Neuronal stem cell (in vitro differentiated cells): ENCODE data around the gene DHX8.

ENCODE experiments used
- DNase-seq: peaks from one replicate; pipeline ENCODE4 v3.0.0-alpha.2; 2013; ENCODE audit warnings: low spot score
- H2AFZ ChIP-seq: one replicate; pipeline ENCODE4 v1.6.1; 2013; ENCODE audit warnings: mild to moderate bottlenecking, low read length, inconsistent platforms
- H2AK5ac ChIP-seq: 2 replicates; pipeline ENCODE4 v1.6.1; 2013; ENCODE audit warnings: low read depth, mild to moderate bottlenecking, inconsistent platforms, low read length, moderate library complexity, mixed read lengths
- H2BK120ac ChIP-seq: 2 replicates; pipeline ENCODE4 v1.6.1; 2013; ENCODE audit warnings: low read depth, mild to moderate bottlenecking, inconsistent platforms, low read length, moderate library complexity, mixed read lengths
- H2BK12ac ChIP-seq: one replicate; pipeline ENCODE4 v1.6.1; 2013; ENCODE audit warnings: low read length, inconsistent platforms
- H2BK15ac ChIP-seq: 2 replicates; pipeline ENCODE4 v1.6.1; 2013; ENCODE audit warnings: mild to moderate bottlenecking, low read length, inconsistent platforms, mixed read lengths
- H2BK5ac ChIP-seq: one replicate; pipeline ENCODE4 v1.6.1; 2013; ENCODE audit warnings: inconsistent platforms, mild to moderate bottlenecking, low read length, moderate library complexity
- H3K14ac ChIP-seq: one replicate; pipeline ENCODE4 v1.6.1; 2013; ENCODE audit warnings: low read length, inconsistent platforms
- H3K18ac ChIP-seq: 2 replicates; pipeline ENCODE4 v1.6.1; 2013; ENCODE audit warnings: low read length, inconsistent platforms
- H3K23ac ChIP-seq: 2 replicates; pipeline ENCODE4 v1.6.1; 2013; ENCODE audit warnings: low read depth, mild to moderate bottlenecking, mixed read lengths, low read length, inconsistent platforms; ENCODE audit not compliant: poor library complexity
- H3K27ac ChIP-seq: replicated peaks from 3 replicates; pipeline ENCODE4 v1.5.1; 2013; ENCODE audit warnings: low read length, inconsistent platforms
- H3K27me3 ChIP-seq, 3 experiments: 2 replicates each; pipeline ENCODE4 v1.6.1; 2013; ENCODE audit warnings: low read length in 3 of 3, mild to moderate bottlenecking in 2 of 3, inconsistent platforms in 1 of 3, low read depth in 1 of 3, mixed read lengths in 1 of 3, moderate library complexity in 1 of 3; ENCODE audit not compliant: control insufficient read depth in 3 of 3, insufficient read depth in 3 of 3
- H3K36me3 ChIP-seq, 2 donors: replicated peaks in 1 of 2; 2 replicates each; pipeline ENCODE4 v1.6.1; 2013; ENCODE audit warnings: low read length in 2 of 2; ENCODE audit not compliant: control insufficient read depth in 2 of 2, insufficient read depth in 2 of 2
- H3K4ac ChIP-seq: 2 replicates; pipeline ENCODE4 v1.6.1; 2013; ENCODE audit warnings: inconsistent platforms, mild to moderate bottlenecking, low read length, moderate library complexity
- H3K4me1 ChIP-seq, 2 donors: 1 replicate in 1 of 2; 2 replicates in 1 of 2; pipeline ENCODE4 v1.6.1; 2013; ENCODE audit warnings: low read length in 2 of 2, low read depth in 1 of 2; ENCODE audit not compliant: control insufficient read depth in 2 of 2, insufficient read depth in 1 of 2
- H3K4me2 ChIP-seq: one replicate; pipeline ENCODE4 v1.6.1; 2013; ENCODE audit warnings: mild to moderate bottlenecking, low read length, inconsistent platforms; ENCODE audit not compliant: insufficient read depth, poor library complexity, severe bottlenecking
- H3K4me3 ChIP-seq, 2 donors: 2 replicates each; pipeline ENCODE4 v1.5.1; 2013; ENCODE audit warnings: low read length in 2 of 2, mild to moderate bottlenecking in 2 of 2, inconsistent platforms in 1 of 2, moderate library complexity in 1 of 2
- H3K79me1 ChIP-seq: one replicate; pipeline ENCODE4 v1.6.1; 2013; ENCODE audit warnings: low read depth, mild to moderate bottlenecking, inconsistent platforms, low read length, moderate library complexity
- H3K9ac ChIP-seq: one replicate; pipeline ENCODE4 v1.6.1; 2013; ENCODE audit warnings: mild to moderate bottlenecking, low read depth, low read length, inconsistent platforms; ENCODE audit not compliant: poor library complexity
- H3K9me3 ChIP-seq, 2 donors: replicated peaks in 1 of 2; 2 replicates each; pipeline versions ENCODE3 to v1.6.1; 2013; ENCODE audit warnings: low read length in 2 of 2, mild to moderate bottlenecking in 2 of 2, inconsistent platforms in 1 of 2, low read depth in 1 of 2, mixed read lengths in 1 of 2, moderate library complexity in 1 of 2; ENCODE audit not compliant: control insufficient read depth in 2 of 2, insufficient read depth in 1 of 2
- H4K8ac ChIP-seq: one replicate; pipeline ENCODE4 v1.6.1; 2013; ENCODE audit warnings: low read depth, mild to moderate bottlenecking, inconsistent platforms, low read length, moderate library complexity
- H4K91ac ChIP-seq: one replicate; pipeline ENCODE4 v1.6.1; 2013; ENCODE audit warnings: low read length, low read depth, mild to moderate bottlenecking, inconsistent platforms; ENCODE audit not compliant: poor library complexity
- WGBS, 2 donors: extraction: QIAGEN DNeasy Blood & Tissue Kit; methylation state at CpG; one replicate each; pipeline ENCODE4 v1.1.7; 2013; ENCODE audit warnings: missing lambda C conversion rate in 2 of 2, mixed read lengths in 1 of 2; ENCODE audit not compliant: insufficient read length in 2 of 2, insufficient replicate concordance in 1 of 2; ENCODE audit errors: extremely low coverage in 2 of 2; 5-methylcytosine and 5-hydroxymethylcytosine counted together

Gene DHX8

DNA sequence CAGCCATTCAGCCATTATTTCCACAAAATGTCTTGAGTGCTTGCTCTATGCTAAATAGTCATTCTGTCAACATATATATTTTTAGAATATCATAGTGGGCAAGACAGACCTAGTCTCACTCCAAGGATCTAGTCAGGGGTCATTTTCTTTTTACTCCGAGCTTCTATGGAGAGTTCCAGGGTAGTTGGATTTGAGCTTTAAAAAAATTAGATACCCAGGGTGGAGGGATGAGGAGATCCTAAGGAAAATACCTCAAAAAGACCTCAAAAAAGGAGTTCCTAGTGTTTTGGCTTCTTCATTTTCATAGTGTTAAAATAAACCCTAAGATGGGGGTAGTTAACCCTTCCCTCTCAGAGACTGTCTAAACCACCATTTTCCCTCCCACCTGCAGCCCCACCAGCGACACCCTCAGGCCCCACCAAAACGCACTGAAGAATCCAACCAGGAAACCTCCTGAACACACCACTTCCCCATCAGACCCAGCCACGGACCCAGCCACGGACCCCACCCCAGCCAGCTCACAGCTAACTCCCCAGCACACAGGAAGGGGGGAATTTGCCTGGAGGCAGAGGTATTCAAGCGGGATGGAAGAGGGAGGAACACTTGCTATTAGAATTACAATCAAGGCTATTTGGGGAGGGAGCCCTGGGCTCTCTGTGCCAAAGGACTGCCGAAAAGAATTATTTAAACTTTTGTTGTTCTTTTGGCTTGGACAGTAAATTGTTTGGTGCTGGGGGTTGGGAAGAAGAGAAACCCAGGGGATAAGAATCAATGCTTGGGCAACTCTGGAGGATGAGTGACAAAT, 60.2 kb downstream of the DHX8 start:
- no peak overlapping the region for H3K14ac ChIP-seq
- H3K79me1 ChIP-seq = peaks cover 3% of the 10 kb centered on the region
- H2AK5ac ChIP-seq = no peak overlapping the region
- no peak overlapping the region for H3K23ac ChIP-seq
- H3K4ac ChIP-seq = no peak overlapping the region
- no peak overlapping the region for H4K8ac ChIP-seq
- peak overlapping the region in 1 of 2 donors; percentile 64 for H3K4me3 ChIP-seq
- no peak overlapping the region for H2AFZ ChIP-seq
- no peak overlapping the region for H3K18ac ChIP-seq
- H3K36me3 ChIP-seq = peaks cover 0 to 11% of the 10 kb centered on the region in 2 donors
- no peak overlapping the region for H2BK5ac ChIP-seq
- H2BK120ac ChIP-seq = no peak overlapping the region
- H2BK12ac ChIP-seq = no peak overlapping the region
- H3K27ac ChIP-seq = no peak overlapping the region
- H4K91ac ChIP-seq = no peak overlapping the region
- H3K4me1 ChIP-seq = peaks cover 44 to 55% of the 10 kb centered on the region in 2 donors
- no CpG with 5 or more reads among the region's 7 CpGs for WGBS, 2 donors
- no peak for DNase-seq
- H3K4me2 ChIP-seq = peak overlapping the region; percentile 35
- H3K27me3 ChIP-seq = peaks cover 0 to 25% (median 0%) of the 10 kb centered on the region in 3 experiments
- no peak overlapping the region for H3K9ac ChIP-seq
- no peaks in the 10 kb centered on the region for H3K9me3 ChIP-seq
- no peak overlapping the region for H2BK15ac ChIP-seq

- peaks cover 3% of the 10 kb centered on the region for H3K79me1 ChIP-seq
- peak overlapping the region; percentile 64 to 81 for H3K4me3 ChIP-seq
- peak overlapping the region; percentile 88 for H2AFZ ChIP-seq
- H3K23ac ChIP-seq = no peak overlapping the region
- H3K9ac ChIP-seq = no peak overlapping the region
- H2BK120ac ChIP-seq = no peak overlapping the region
- no CpG with 5 or more reads among the region's 21 CpGs for WGBS, 2 donors
- no peak overlapping the region for H4K8ac ChIP-seq
- no peak overlapping the region for H3K14ac ChIP-seq
- H3K4me1 ChIP-seq = peaks cover 44 to 62% of the 10 kb centered on the region in 2 donors
- no peak overlapping the region for H2AK5ac ChIP-seq
- no peak for DNase-seq
- H3K4me2 ChIP-seq = peak overlapping the region; percentile 91
- H3K27me3 ChIP-seq = peaks cover 0 to 25% (median 0%) of the 10 kb centered on the region in 3 experiments
- H3K4ac ChIP-seq = no peak overlapping the region
- H4K91ac ChIP-seq = no peak overlapping the region
- peak overlapping the region; percentile 98 for H3K18ac ChIP-seq
- H2BK12ac ChIP-seq = no peak overlapping the region
- H2BK15ac ChIP-seq = peak overlapping the region; percentile 16
- H3K36me3 ChIP-seq = peaks cover 0 to 4% of the 10 kb centered on the region in 2 donors
- H2BK5ac ChIP-seq = no peak overlapping the region
- H3K9me3 ChIP-seq = no peaks in the 10 kb centered on the region
- no peak overlapping the region for H3K27ac ChIP-seq
Measured at GRCh38 chr17:43545383-43545632, 61.5 kb downstream of the DHX8 start.

DNA sequence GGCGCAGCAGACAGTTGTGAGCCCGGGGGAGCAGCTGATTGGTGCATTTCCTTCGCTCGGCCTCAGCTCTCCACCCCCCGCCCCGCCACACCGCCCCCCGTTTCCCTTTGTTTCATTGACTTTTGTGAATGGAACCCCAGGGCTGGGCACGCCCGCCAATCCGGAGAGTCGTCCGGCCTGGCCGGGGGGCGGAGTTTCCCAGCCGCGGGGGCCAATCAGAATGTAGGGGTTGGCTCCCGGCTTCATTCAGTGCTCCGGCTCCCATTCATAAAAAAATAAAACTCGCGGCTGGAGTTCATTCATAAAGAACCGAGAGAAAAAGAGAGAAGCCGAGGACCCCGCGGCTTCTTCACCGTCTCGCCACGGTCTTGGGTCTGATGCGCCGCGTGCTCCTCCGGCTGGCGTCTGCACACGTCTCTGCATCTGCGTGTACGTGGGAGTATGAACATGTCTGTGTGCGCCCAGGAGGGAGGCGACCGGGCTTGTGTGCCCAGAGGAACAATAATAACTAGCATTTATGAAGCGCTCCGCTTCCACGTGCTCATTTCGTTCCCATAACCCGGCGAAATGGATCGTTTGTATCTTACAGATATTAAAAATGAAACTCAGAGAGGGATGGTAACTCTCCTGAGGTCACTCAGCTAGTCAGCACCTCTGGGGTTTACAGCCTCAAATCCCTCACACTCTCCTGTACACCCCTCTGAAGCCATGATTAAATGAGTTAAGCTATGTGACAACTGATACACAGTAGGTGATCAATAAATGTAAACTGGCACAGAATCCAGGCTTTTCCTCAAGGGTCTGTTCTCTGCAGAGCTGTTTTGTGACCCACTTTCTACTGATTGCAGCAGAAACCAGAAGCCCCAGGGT, 62.8 kb downstream of the DHX8 start, which contains the start of gene ETV4:
Gene ETV4, minus strand, starts transcription at position 22 of the 870 bp plus-strand sequence. CDS start 723 bp downstream, outside the sequence.
- Histone ChIP-seq H4K8ac (no peak within 1 kb of the TSS), H3K4ac (no peak within 1 kb of the TSS), H2BK5ac (no peak within 1 kb of the TSS), H3K27ac (peak within 1 kb of the TSS; percentile 81), H3K4me2 (peak within 1 kb of the TSS; percentile 91), H3K27me3 (peaks cover 0 to 25% (median 0%) of the 10 kb centered on the region in 3 experiments), H2BK12ac (no peak within 1 kb of the TSS), H3K4me1 (peaks cover 34 to 56% of the 10 kb centered on the region in 2 donors), H3K79me1 (peaks cover 3% of the 10 kb centered on the region), H3K14ac (no peak within 1 kb of the TSS), H2AK5ac (no peak within 1 kb of the TSS), H3K23ac (no peak within 1 kb of the TSS), H3K9me3 (no peaks in the 10 kb centered on the region), H3K9ac (peak within 1 kb of the TSS; percentile 96), H3K4me3 (peak within 1 kb of the TSS; percentile 64 to 82), H2BK120ac (no peak within 1 kb of the TSS), H2AFZ (peak within 1 kb of the TSS; percentile 88), H4K91ac (no peak within 1 kb of the TSS), H3K36me3 (no peaks in the 10 kb centered on the region), H2BK15ac (peak within 1 kb of the TSS; percentile 16), H3K18ac (peak within 1 kb of the TSS; percentile 98)
- DNase-seq = peak; percentile 94
- WGBS, 2 donors = no CpG with 5 or more reads among the region's 46 CpGs

- Histone ChIP-seq H4K91ac (no peak overlapping the region), H3K4me3 (peak overlapping the region in 1 of 2 donors; percentile 49), H3K79me1 (peaks cover 3% of the 10 kb centered on the region), H3K4ac (no peak overlapping the region), H3K27me3 (peaks cover 0 to 25% (median 0%) of the 10 kb centered on the region in 3 experiments), H3K4me2 (no peak overlapping the region), H3K9ac (no peak overlapping the region), H2AFZ (no peak overlapping the region), H2BK15ac (no peak overlapping the region), H3K23ac (no peak overlapping the region), H4K8ac (no peak overlapping the region), H2BK120ac (no peak overlapping the region), H2BK5ac (no peak overlapping the region), H3K36me3 (no peaks in the 10 kb centered on the region), H2BK12ac (no peak overlapping the region), H3K4me1 (peaks cover 29 to 50% of the 10 kb centered on the region in 2 donors), H3K9me3 (no peaks in the 10 kb centered on the region), H2AK5ac (no peak overlapping the region), H3K18ac (no peak overlapping the region), H3K27ac (no peak overlapping the region), H3K14ac (no peak overlapping the region)
- no peak for DNase-seq
- WGBS, 2 donors = no CpG with 5 or more reads among the region's 2 CpGs
Measured at GRCh38 chr17:43547189-43547550, 63.4 kb downstream of the DHX8 start.
